NCI-H748 (cell line): ENCODE data around the gene C1orf198.

ENCODE experiments used
- DNase-seq: peaks from one replicate; lab custom pipeline; 2025; ENCODE audit not compliant: unreplicated experiment; lab: John Stamatoyannopoulos, UW

C1orf198 gene

DNA sequence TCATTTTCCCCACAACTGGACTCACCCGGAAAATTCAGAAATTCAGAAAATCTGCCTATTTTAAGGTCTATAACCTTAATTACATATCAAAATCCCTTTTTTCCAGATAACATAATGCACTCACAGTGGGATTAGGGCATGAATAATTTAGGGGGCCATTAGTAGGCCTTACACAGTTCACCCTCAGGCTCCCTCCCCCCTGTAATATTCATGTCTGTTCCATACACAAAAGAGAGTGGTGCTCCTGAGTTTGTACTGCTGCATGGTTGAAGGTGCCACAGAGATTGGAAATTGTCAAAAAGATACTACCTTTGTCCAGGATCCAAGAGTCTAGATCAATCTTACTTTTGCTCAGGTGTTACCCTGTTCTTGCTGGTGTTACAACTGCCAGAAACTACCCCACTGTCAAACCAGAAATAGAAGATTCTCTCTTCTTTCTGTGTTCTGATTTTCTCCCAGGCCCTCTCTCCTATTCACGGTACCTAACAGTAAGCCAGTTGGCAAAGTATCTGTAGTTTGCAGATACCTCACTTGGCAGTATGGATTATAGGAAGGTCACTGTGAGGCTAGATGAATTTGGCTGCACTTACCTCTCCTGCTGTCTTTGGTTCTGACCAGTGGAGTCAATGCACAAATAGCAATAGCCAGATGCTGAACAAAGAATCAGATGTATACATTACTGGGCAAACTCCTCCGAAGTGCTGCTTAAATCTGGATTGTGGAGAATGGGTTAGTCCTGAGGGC is 53.2 kb downstream of the C1orf198 start:
- DNase-seq: no peak

DNA sequence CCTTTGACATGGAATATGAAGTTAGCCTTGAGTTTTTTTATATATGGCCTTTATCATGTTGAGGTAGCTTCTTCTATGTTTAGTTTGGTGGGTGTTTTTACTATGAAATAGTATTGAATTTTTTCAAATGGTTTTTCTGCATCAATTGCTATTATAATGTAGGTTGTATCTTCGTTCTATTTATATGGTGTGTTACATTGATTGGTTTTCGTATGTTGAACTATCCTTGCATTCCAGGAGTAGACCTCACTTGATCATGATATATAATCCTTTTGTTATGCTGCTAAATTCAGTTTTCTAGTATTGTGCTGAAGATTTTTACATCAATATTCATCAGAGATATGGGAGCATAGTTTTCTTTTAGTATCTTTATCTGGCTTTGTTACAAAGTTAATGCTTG is 55.8 kb downstream of the C1orf198 start:
- no peak for DNase-seq

- DNase-seq: no peak
Observed at GRCh38 chr1:230809256-230809990, 58.9 kb downstream of the C1orf198 start.

DNA sequence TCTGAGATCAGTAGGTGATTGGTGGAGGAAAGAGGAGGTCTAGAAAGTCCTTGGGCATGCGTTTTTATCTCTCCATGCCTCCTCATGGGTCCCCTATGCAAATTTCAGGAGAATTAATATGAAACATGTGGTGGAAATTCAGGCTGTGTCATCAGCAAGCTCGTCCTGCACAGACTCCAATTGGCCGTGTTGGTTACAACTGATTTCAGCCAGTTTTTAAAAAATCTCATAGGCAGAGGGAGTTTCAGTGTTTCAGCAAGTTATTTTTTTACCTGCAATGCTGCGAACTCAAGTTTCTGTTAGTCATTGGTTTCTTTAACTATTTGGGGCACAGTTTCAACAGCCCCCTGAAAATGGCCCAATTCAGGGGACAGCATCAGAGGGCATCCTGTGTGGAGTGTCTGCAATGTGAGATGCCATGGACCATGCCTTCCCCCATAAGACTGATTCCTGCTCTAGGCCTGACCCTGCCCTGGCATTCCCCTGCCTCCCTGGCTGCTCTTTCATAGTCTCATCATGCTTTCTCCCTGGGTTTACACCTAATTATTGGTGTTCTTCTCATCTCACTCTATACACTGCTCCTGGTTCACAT is 59.9 kb downstream of the C1orf198 start:
- DNase-seq: no peak

- DNase-seq: no peak
Observed at GRCh38 chr1:230807561-230808280, 60.6 kb downstream of the C1orf198 start.

GRCh38 chr1:230807029-230807428 is 61.3 kb downstream of the C1orf198 start:
- DNase-seq: no peak

DNA sequence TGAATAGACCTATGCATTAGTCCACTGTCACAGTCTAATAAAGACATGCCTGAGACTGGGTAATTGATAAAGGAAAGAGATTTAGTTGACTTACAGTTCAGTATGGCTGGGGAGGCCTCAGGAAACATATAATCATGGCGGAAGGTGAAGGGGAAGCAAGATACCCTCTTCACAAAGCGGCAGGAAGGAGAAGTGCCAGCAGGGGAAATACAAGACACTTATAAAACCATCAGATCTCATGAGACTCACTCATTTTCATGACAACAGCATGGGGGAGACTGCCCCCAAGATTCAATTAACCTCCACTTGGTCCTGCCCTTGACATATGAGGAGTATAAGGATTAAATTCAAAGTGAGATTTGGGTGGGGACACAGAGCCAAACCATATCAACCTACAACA is 61.8 kb downstream of the C1orf198 start:
- DNase-seq: no peak

GRCh38 chr1:230804396-230804795 is 63.9 kb downstream of the C1orf198 start:
- no peak for DNase-seq

DNA sequence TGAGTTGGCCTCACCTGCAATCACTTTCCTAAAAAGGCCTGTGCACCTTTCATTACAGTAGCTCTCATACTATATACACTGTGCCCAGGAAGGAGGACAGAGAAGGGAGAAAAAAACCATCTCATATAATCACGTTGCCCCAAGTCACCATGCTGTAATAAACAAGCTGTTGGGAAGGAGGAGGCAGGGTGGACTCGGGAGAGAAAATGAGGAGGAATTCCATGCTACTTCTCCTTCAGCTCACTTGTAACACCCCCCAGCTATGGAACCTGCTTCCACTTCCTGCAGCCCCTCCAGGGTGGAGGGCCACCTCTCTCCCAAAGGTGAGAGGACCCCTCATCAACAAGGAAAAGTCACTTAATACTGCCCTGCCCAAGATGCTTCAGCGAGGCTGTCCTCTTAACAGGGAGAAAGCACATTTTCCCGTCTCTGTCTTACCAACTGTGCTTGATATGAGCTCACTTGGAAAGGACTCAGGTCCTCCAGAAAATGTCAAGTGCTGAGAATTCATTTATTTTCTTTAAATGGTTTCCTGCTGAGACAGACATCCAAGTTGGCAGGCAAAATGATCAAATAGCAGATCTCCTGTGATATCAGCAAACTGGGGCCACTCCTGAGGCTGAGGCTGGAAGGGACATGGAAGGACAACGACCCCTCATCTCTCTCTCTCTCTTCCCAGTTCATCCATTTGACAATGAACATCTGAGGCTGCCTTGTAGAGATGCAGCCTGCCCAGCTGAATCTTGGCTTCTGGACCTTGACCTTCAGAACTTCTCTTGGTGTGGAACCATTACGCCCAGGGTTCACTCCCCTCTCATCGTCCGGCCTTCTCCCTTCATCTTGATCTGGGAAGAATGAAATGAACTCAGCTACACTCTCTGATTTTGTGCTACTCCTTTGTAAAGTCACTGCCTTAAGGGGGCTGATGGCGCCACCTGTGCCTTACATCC is 67.2 kb downstream of the C1orf198 start:
- DNase-seq: no peak

GRCh38 chr1:230798491-230798890 is 69.8 kb downstream of the C1orf198 start:
- no peak for DNase-seq

- DNase-seq: peak; percentile 22
Observed at GRCh38 chr1:230797942-230798365, 70.4 kb downstream of the C1orf198 start.

DNA sequence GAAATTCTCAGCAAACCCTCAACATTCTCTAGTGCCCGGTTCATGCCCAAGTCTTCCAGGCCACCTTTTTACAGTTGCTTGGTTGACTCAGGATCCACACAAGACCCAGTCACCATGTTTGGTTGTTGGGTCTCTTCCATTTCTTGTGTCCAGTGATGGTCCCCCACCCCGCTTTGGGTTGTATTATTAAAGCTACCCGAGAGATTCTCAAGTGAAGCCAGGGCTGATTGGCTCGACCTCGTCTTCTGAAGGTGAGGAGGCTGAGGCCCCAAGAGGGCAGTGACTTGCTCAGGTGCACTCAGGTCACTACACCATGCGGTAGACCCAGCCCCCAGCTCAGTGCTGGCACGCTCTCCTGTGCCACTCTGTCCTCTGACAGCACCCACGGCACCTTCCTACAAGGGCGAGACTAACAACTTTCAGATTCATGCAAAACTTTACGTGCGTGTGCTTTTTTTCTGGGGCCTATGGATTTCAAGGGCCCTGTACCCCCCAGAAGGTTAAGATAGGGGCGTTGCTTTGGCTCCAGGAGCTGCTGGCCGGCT is 70.9 kb downstream of the C1orf198 start:
- no peak for DNase-seq

- no peak for DNase-seq
Observed at GRCh38 chr1:230796626-230797025, 71.7 kb downstream of the C1orf198 start.

DNA sequence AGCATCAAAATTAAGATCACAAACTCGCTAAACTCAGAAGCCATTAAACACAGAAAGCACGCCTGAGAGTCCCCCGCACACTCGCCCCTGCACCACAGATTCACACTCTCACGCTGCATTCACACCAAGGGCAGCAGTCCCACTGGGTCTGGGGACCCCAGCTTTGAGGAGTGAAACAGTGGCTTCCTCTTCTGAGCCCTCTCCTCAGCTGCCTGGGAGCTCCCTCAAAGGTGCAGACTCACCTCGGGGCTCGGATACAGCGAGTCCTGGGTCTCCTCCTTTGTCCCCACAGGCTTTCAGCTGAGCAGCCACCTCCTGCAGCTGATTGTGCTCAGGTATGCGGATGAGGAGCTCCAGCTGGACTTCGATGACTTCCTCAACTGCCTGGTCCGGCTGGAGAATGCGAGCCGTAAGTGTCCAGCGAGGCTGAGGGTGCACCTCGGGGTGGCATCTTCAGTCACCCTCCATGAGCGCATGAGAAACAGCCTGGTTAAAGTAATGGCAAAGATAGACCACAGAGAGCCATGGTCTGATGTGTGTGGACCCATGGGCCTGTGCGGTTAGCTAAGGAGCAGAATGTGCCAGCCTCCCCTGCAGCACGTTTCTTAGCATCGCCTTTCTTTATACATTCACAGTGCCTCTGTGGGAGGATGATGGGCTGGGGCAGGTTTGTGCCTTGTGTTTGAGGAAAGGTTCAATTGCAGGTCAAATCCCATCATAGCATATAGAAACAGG is 73.3 kb downstream of the C1orf198 start:
- no peak for DNase-seq

- DNase-seq: no peak
Observed at GRCh38 chr1:230794431-230794830, 73.9 kb downstream of the C1orf198 start.

DNA sequence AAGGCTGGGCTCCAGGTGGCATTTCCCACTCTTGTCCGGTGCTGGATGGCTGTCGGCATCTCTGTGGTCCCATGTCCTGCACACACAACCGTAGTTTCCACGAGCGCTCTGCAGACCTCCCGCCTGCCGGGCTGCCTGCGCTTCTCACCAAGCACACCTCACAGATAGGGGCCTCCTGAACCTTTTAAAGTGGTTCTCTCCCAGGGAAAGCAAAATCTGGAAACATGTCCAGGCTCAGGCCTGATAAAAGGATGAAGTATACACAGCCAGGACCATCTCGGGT is 74.9 kb downstream of the C1orf198 start:
- no peak for DNase-seq

GRCh38 chr1:230792691-230793462 is 75.4 kb downstream of the C1orf198 start:
- DNase-seq: peak; percentile 8

- DNase-seq: no peak
Observed at GRCh38 chr1:230791986-230792564, 76.2 kb downstream of the C1orf198 start.

- DNase-seq: no peak
Observed at GRCh38 chr1:230790026-230790425, 78.3 kb downstream of the C1orf198 start.
